PC-3 (cell line): ENCODE results near the gene SSTR4. TPM values are rescaled to one million over a fixed set of nuclear protein-coding genes. Genes with fewer than 3 reads are reported as not detected.
A peak's percentile ranks its signal among the peaks of the same experiment; 100 is the strongest.

Experiments
- ATAC-seq: fragments of 200-7000 bp; cut with Tn5 transposase; 2 replicates; pipeline ENCODE4 v1.9.1; 2020; ENCODE audit warnings: mild to moderate bottlenecking, moderate library complexity
- BruUV-seq: library from RNA; stranded (reverse); fragments of 400-500 nt; replicated peaks from 2 replicates; lab custom pipeline; 2021; lab: Mats Ljungman, UMichigan
- CTCF ChIA-PET: fragments of 300-600 bp; sonication (Branson Sonifier 250); formaldehyde crosslinking; loops from one replicate; lab custom pipeline; 2022; ENCODE audit warnings: antibody characterized with exemption; lab: Charles Lee
- POLR2A ChIA-PET: fragments of 300-600 bp; sonication (Branson Sonifier 250); formaldehyde crosslinking; loops from one replicate; lab custom pipeline; 2022; ENCODE audit warnings: antibody characterized with exemption; ENCODE audit not compliant: unreplicated experiment; lab: Charles Lee
- DNase-seq: peaks from one replicate; pipeline ENCODE4 v3.0.0-alpha.2; 2015
- H2AFZ ChIP-seq: fragments of 300-600 bp; sonication (generic); 2 replicates; pipeline ENCODE4 v1.6.0; 2016; ENCODE audit warnings: antibody characterized with exemption, low read length
- H3F3A ChIP-seq: fragments of 300-600 bp; sonication (generic); one replicate; pipeline ENCODE4 v1.6.0; 2017; ENCODE audit warnings: antibody characterized with exemption, low read length, control low read depth, mild to moderate bottlenecking; ENCODE audit not compliant: unreplicated experiment
- H3K27ac ChIP-seq: fragments of 300-600 bp; sonication (generic); 2 replicates; pipeline ENCODE4 v1.5.1; 2016; ENCODE audit warnings: mild to moderate bottlenecking, low read length
- H3K27me3 ChIP-seq: fragments of 300-600 bp; sonication (generic); 2 replicates; pipeline ENCODE4 v1.6.1; 2016; ENCODE audit warnings: low read length, mixed read lengths
- H3K36me3 ChIP-seq: fragments of 300-600 bp; sonication (generic); 2 replicates; pipeline ENCODE4 v1.6.1; 2016; ENCODE audit warnings: low read depth, mixed run types, low read length, mixed read lengths
- H3K4me1 ChIP-seq: fragments of 300-600 bp; sonication (generic); 2 replicates; pipeline ENCODE4 v1.5.1; 2016; ENCODE audit warnings: low read length; ENCODE audit not compliant: insufficient read depth
- H3K4me2 ChIP-seq: fragments of 300-600 bp; sonication (generic); 2 replicates; pipeline ENCODE4 v1.6.0; 2016; ENCODE audit warnings: low read length
- H3K4me3 ChIP-seq: fragments of 300-600 bp; sonication (generic); 2 replicates; pipeline ENCODE4 v1.5.1; 2016; ENCODE audit warnings: mild to moderate bottlenecking, low read length, mixed read lengths
- H3K79me2 ChIP-seq: fragments of 300-600 bp; sonication (generic); 2 replicates; pipeline ENCODE4 v1.6.1; 2017; ENCODE audit warnings: low read length, mixed read lengths
- H3K9ac ChIP-seq: fragments of 300-600 bp; sonication (generic); 2 replicates; pipeline ENCODE4 v1.6.0; 2016; ENCODE audit warnings: mild to moderate bottlenecking, low read length
- H3K9me2 ChIP-seq: fragments of 300-600 bp; sonication (generic); replicated peaks from 2 replicates; pipeline ENCODE4 v1.6.1; 2016; ENCODE audit warnings: mixed run types, low read length, mixed read lengths
- H3K9me3 ChIP-seq: fragments of 300-600 bp; sonication (generic); 2 replicates; pipeline ENCODE4 v1.6.1; 2016; ENCODE audit warnings: low read length, mixed read lengths
- H4K20me1 ChIP-seq: fragments of 300-600 bp; sonication (generic); 2 replicates; pipeline ENCODE4 v1.6.1; 2016; ENCODE audit warnings: low read length, mixed read lengths
- CTCF ChIP-seq: fragments of 300-600 bp; sonication (generic); conservative IDR thresholded peaks from 2 replicates; pipeline ENCODE4 v1.5.1; 2017; ENCODE audit warnings: antibody characterized with exemption, low read depth, mild to moderate bottlenecking, low read length
- EZH2 ChIP-seq: fragments of 300-600 bp; sonication (generic); IDR thresholded peaks from one replicate; pipeline ENCODE4 v1.6.1; 2017; ENCODE audit warnings: antibody characterized with exemption, mild to moderate bottlenecking, low read length; ENCODE audit not compliant: unreplicated experiment
- EZH2phosphoT487 ChIP-seq: fragments of 300-600 bp; sonication (generic); IDR thresholded peaks from 2 replicates; pipeline ENCODE4 v1.6.1; 2018; ENCODE audit warnings: mild to moderate bottlenecking, antibody characterized with exemption, low read length, borderline replicate concordance
- intact Hi-C: fragments of 100-400 bp; cut with micrococcal nuclease; formaldehyde crosslinking; loops from 2 replicates; pipeline ENCODE4 v1.9.0; 2023
- total RNA-seq: library from RNA; depleted of rRNA; stranded (reverse); fragments of >200 nt; gene quantifications from 2 replicates; pipeline ENCODE4 v1.2.3, GENCODE V29; 2014

The SSTR4 gene
- total RNA-seq, 1 experiment from 2014 or later: not detected

DNA sequence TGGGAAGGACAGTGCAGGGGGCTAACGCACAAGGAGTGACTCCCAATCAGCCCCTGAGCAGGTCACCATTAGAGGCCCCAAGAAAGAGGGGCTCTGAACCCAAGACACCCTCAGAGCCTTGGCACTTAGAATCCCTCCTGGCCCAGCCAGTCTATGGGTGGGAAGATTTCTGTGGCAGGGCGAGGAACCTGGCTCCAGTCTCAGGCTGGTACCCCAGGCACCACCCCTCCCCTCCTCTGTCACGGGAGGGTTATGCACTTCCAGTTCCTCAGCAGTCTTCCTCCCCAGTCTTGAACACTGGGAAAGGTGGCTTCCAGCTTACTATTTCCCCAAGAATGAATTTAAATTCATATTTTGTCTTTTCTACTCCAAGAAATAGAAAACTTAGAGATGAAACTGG is 27.6 kb upstream of the SSTR4 start:
- no peak overlapping the region for H3K4me3 ChIP-seq
- intact Hi-C loops: no loop called here
- ATAC-seq (no peak), DNase-seq (no peak)
- no peaks in the 10 kb centered on the region for H3F3A ChIP-seq
- H3K36me3 ChIP-seq: no peaks in the 10 kb centered on the region
- H2AFZ ChIP-seq: no peak overlapping the region
- no peak overlapping the region for H3K4me2 ChIP-seq
- TF ChIP-seq CTCF (no peak), EZH2 (no peak), EZH2phosphoT487 (no peak)
- no peaks in the 10 kb centered on the region for H4K20me1 ChIP-seq
- no peak overlapping the region for H3K9ac ChIP-seq
- H3K27ac ChIP-seq: no peak overlapping the region
- H3K27me3 ChIP-seq: no peaks in the 10 kb centered on the region
- no peaks in the 10 kb centered on the region for H3K79me2 ChIP-seq
- POLR2A ChIA-PET: no interaction called here
- peaks cover 5% of the 10 kb centered on the region; the same call in 1 of the 2 replicates for H3K4me1 ChIP-seq
- no peaks in the 10 kb centered on the region for H3K9me2 ChIP-seq
- no TSS peak for BruUV-seq
- CTCF ChIA-PET: no interaction called here
- H3K9me3 ChIP-seq: no peaks in the 10 kb centered on the region; the same call in 1 of the 2 replicates

GRCh38 chr20:23007886-23008655 is 27.0 kb upstream of the SSTR4 start:
- peak; percentile 22 for DNase-seq
- Histone ChIP-seq H3K9me2 (no peaks in the 10 kb centered on the region), H3K36me3 (no peaks in the 10 kb centered on the region), H3K9me3 (no peaks in the 10 kb centered on the region; the same call in 1 of the 2 replicates), H3K4me1 (peaks cover 5% of the 10 kb centered on the region; the same call in 1 of the 2 replicates), H3K79me2 (no peaks in the 10 kb centered on the region), H3K27me3 (no peaks in the 10 kb centered on the region), H4K20me1 (no peaks in the 10 kb centered on the region), H3K9ac (no peak overlapping the region), H3K4me3 (no peak overlapping the region), H3K27ac (no peak overlapping the region), H3F3A (no peaks in the 10 kb centered on the region), H2AFZ (no peak overlapping the region), H3K4me2 (no peak overlapping the region)
- TF ChIP-seq CTCF (no peak), EZH2 (no peak), EZH2phosphoT487 (no peak)
- no TSS peak for BruUV-seq
- CTCF ChIA-PET: no interaction called here
- no peak for ATAC-seq
- POLR2A ChIA-PET: no interaction called here
- intact Hi-C loops: no loop called here

DNA sequence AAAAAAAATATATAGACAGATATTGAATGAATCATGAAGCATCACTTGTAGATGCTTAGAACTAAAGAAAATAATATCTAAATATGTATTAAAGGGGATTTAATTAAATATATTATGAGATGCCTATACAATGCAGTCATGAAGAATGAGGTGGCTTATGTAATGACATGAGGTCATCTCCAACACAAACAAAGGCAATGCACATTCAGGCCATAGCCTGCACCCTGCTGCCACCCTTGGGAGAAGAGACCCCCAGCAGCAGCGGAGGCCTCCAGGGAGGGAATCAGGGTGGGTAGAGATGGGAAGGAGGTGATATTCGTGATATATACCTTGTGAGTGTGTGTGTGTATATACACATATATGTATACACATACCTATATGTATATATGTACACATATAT is 26.4 kb upstream of the SSTR4 start:
- no peaks in the 10 kb centered on the region for H3F3A ChIP-seq
- DNase-seq (peak; percentile 28), ATAC-seq (no peak)
- H3K79me2 ChIP-seq: no peaks in the 10 kb centered on the region
- TF ChIP-seq CTCF (no peak), EZH2phosphoT487 (no peak), EZH2 (no peak)
- intact Hi-C loops: no loop called here
- BruUV-seq: no TSS peak
- H3K9me2 ChIP-seq: no peaks in the 10 kb centered on the region
- H3K36me3 ChIP-seq: no peaks in the 10 kb centered on the region
- POLR2A ChIA-PET: no interaction called here
- H2AFZ ChIP-seq: no peak overlapping the region
- H3K4me1 ChIP-seq: peaks cover 10% of the 10 kb centered on the region
- no peaks in the 10 kb centered on the region for H3K27me3 ChIP-seq
- no peak overlapping the region for H3K4me3 ChIP-seq
- no peak overlapping the region for H3K4me2 ChIP-seq
- H3K9me3 ChIP-seq: no peaks in the 10 kb centered on the region; the same call in 1 of the 2 replicates
- H3K9ac ChIP-seq: no peak overlapping the region
- CTCF ChIA-PET: no interaction called here
- H4K20me1 ChIP-seq: no peaks in the 10 kb centered on the region
- H3K27ac ChIP-seq: no peak overlapping the region
